Left forelimb (tissue), 1 donor: Measurements from ENCODE around the gene SLX4.

Experiments used
- DNase-seq: peaks from one replicate; pipeline ENCODE4 v3.0.0-alpha.2; 2018; ENCODE audit warnings: low spot score

The SLX4 gene

GRCh38 chr16:3548859-3549258, 62.5 kb downstream of the SLX4 start:
- no peak for DNase-seq

- no peak for DNase-seq
Measured at GRCh38 chr16:3548445-3548844, 63.0 kb downstream of the SLX4 start.

GRCh38 chr16:3546986-3547682, 64.3 kb downstream of the SLX4 start:
- DNase-seq: no peak

- no peak for DNase-seq
Measured at GRCh38 chr16:3542601-3543373, 68.6 kb downstream of the SLX4 start.

- DNase-seq: no peak
Measured at GRCh38 chr16:3541527-3542155, 69.8 kb downstream of the SLX4 start.

GRCh38 chr16:3538222-3538621, 73.2 kb downstream of the SLX4 start:
- no peak for DNase-seq

- DNase-seq: no peak
Measured at GRCh38 chr16:3536851-3537250, 74.6 kb downstream of the SLX4 start.

GRCh38 chr16:3536271-3536731, 75.1 kb downstream of the SLX4 start:
- DNase-seq: no peak

- DNase-seq: no peak
Measured at GRCh38 chr16:3534126-3534525, 77.3 kb downstream of the SLX4 start.

- no peak for DNase-seq
Measured at GRCh38 chr16:3532741-3533140, 78.7 kb downstream of the SLX4 start.
